Measurements from ENCODE around the gene EYA2. TPM values are rescaled to one million over a fixed set of nuclear protein-coding genes. Genes with fewer than 3 reads are reported as not detected.

EYA2 gene
- total RNA-seq, 2 experiments from 2014 or later: not detected

DNA sequence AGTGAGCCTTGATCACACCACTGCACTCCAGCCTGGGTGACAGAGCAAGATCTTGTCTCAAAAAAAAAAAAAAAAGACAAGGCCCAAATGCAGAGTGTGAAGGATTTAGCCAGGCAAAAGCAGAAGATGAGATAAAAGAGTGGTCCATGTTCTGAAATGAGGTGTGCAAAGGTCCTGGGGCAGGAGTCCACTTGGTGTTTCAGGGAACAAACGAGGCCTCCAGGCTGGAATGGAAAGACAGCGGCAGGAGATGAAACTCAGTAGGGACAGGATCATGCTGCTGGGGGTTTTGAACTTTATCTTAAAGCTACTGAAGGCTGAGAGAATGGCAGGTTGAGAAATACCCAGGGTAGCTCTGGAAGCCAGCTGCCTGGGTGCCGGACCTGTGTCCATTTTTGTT, 283.6 kb downstream of the EYA2 start:
- H3K9me3 Mint-ChIP-seq: peaks cover 4% of the 10 kb centered on the region
- POLR2A ChIA-PET: no interaction called here
- H3K36me3 Mint-ChIP-seq (ENCODE audit: low read depth): no peaks in the 10 kb centered on the region
- DNase-seq: no peak
- H3K4me3 Mint-ChIP-seq: no peak overlapping the region
- no peak for ATAC-seq
- no peaks in the 10 kb centered on the region for H3K27me3 Mint-ChIP-seq
- H3K4me1 Mint-ChIP-seq (ENCODE audit: low read depth): no peaks in the 10 kb centered on the region
- CTCF ChIA-PET: interaction anchor here (1.0 to 1.1 kb wide), 2 partner anchors 18 to 485 kb away, joined by 3 read pairs; no protein-coding TSS in a partner anchor
- no peak overlapping the region for H3K27ac Mint-ChIP-seq
- intact Hi-C loops (cut with micrococcal nuclease): no loop called here
- TF ChIP-seq CTCF (IDR thresholded peaks at IDR 0.05): no peak

GRCh38 chr20:47178851-47179250, 284.2 kb downstream of the EYA2 start:
- Mint-ChIP-seq H3K36me3 (ENCODE audit: low read depth) (no peaks in the 10 kb centered on the region), H3K27me3 (no peaks in the 10 kb centered on the region), H3K27ac (no peak overlapping the region), H3K4me1 (ENCODE audit: low read depth) (no peaks in the 10 kb centered on the region), H3K9me3 (peaks cover 4% of the 10 kb centered on the region), H3K4me3 (no peak overlapping the region)
- ATAC-seq (no peak), DNase-seq (no peak)
- intact Hi-C loops (cut with micrococcal nuclease): no loop called here
- no peak for TF ChIP-seq CTCF (IDR thresholded peaks at IDR 0.05)
- CTCF ChIA-PET: interaction anchor here (1.0 to 1.1 kb wide), 2 partner anchors 17 to 485 kb away, joined by 3 read pairs; no protein-coding TSS in a partner anchor
- POLR2A ChIA-PET: no interaction called here

DNA sequence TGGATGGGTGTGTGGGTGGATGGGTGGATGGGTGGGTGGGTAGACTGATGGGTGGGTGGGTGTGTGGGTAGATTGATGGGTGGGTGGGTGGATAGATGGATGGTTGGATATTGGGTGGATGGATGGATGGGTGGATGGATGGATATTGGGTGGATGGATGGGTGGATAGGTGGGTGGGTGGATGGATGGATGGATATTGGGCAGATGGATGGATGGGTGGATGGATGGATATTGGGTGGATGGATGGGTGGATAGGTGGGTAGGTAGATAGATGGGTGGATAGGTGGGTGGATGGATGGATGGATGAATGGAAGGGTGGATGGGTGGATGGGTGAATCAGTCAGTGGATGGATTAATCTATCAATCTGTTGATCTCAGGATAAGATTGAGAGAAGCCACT, 284.6 kb downstream of the EYA2 start:
- no peaks in the 10 kb centered on the region for H3K27me3 Mint-ChIP-seq
- intact Hi-C loops (cut with micrococcal nuclease): no loop called here
- H3K36me3 Mint-ChIP-seq (ENCODE audit: low read depth): no peaks in the 10 kb centered on the region
- no peak overlapping the region for H3K27ac Mint-ChIP-seq
- CTCF ChIA-PET: interaction anchor here (1.0 to 1.1 kb wide), 2 partner anchors 17 to 484 kb away, joined by 3 read pairs; no protein-coding TSS in a partner anchor
- H3K9me3 Mint-ChIP-seq: peaks cover 4% of the 10 kb centered on the region
- DNase-seq (no peak), ATAC-seq (no peak)
- POLR2A ChIA-PET: no interaction called here
- H3K4me3 Mint-ChIP-seq: no peak overlapping the region
- TF ChIP-seq CTCF (IDR thresholded peaks at IDR 0.05): no peak
- no peaks in the 10 kb centered on the region for H3K4me1 Mint-ChIP-seq (ENCODE audit: low read depth)

DNA sequence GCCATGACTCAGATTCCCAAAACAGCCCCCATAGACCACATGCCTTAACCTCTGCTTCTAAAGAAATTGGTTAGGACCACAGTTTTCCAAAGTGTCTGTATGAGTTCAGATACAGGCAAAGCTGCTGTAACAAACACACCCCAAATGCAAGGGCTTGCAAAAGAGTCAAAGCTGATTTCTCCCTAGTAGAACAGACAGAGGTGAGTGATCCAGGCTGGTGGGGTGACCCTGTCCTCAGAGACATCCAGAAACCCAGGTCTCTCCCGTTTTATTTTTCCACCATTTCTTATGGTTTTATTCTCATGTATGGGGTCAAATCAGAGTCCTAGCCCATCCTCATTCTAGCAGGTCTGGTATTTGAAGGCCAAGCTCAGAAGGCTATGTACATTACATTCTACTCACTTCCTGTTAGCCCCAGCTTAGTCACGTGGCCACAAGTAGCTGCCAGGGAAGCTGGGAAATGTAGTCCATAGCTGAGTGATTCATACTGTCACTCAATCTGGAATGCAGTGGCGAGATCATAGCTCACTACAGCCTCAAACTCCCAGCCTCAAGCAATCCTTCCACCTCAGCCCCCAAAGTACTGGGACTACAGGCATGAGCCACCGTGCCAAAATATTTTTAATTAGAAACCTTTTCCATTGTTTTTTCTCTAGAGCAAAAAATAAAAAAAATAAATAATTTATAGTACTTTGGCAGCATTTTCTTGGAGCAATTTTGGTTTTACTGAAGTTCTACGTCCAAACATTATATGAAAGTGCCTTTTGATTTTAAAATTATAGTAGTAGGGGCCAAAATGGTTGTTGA, 286.6 kb downstream of the EYA2 start:
- ATAC-seq (peak; percentile 95), DNase-seq (peak; percentile 47)
- intact Hi-C loops (cut with micrococcal nuclease): no loop called here
- H3K9me3 Mint-ChIP-seq: peaks cover 4% of the 10 kb centered on the region
- CTCF ChIA-PET: interaction anchor here (1.0 to 2.2 kb wide), 3 partner anchors 12 to 202 kb away, joined by 4 to 11 read pairs (median 5); no protein-coding TSS in a partner anchor
- POLR2A ChIA-PET: interaction anchor here (1.1 kb wide), 1 partner anchor 47 kb away, joined by 3 read pairs; no protein-coding TSS in a partner anchor
- H3K36me3 Mint-ChIP-seq (ENCODE audit: low read depth): no peaks in the 10 kb centered on the region
- no peak overlapping the region for H3K4me3 Mint-ChIP-seq
- no peak overlapping the region for H3K27ac Mint-ChIP-seq
- no peaks in the 10 kb centered on the region for H3K4me1 Mint-ChIP-seq (ENCODE audit: low read depth)
- TF ChIP-seq CTCF (IDR thresholded peaks at IDR 0.05): no peak
- no peaks in the 10 kb centered on the region for H3K27me3 Mint-ChIP-seq

GRCh38 chr20:47183367-47183766, 288.7 kb downstream of the EYA2 start:
- DNase-seq (no peak), ATAC-seq (no peak)
- H3K36me3 Mint-ChIP-seq (ENCODE audit: low read depth): no peaks in the 10 kb centered on the region
- no peak overlapping the region for H3K27ac Mint-ChIP-seq
- H3K27me3 Mint-ChIP-seq: peaks cover 2% of the 10 kb centered on the region
- TF ChIP-seq CTCF (IDR thresholded peaks at IDR 0.05): no peak
- H3K4me3 Mint-ChIP-seq: no peak overlapping the region
- POLR2A ChIA-PET: no interaction called here
- H3K4me1 Mint-ChIP-seq (ENCODE audit: low read depth): peaks cover 2% of the 10 kb centered on the region
- peaks cover 4% of the 10 kb centered on the region for H3K9me3 Mint-ChIP-seq
- CTCF ChIA-PET: interaction anchor here (2.7 kb wide), 1 partner anchor 22 kb away, joined by 7 read pairs; no protein-coding TSS in a partner anchor
- intact Hi-C loops (cut with micrococcal nuclease): no loop called here
